HEK293 (cell line): ENCODE measurements around the gene PLD5.

Experiments used
- AEBP2 ChIP-seq: fragments of 450-650 bp; formaldehyde crosslinking; IDR thresholded peaks from 2 replicates; pipeline ENCODE4 v1.5.1; 2016; ENCODE audit warnings: missing biosample characterization, missing genetic modification characterization, borderline replicate concordance
- KLF10 ChIP-seq: fragments of 450-650 bp; IDR thresholded peaks from 2 replicates; pipeline ENCODE4 v1.5.1; 2018; ENCODE audit warnings: missing biosample characterization, mild to moderate bottlenecking, missing genetic modification characterization
- ZNF146 ChIP-seq: fragments of 450-650 bp; formaldehyde crosslinking; IDR thresholded peaks from 2 replicates; pipeline ENCODE4 v1.5.1; 2016; ENCODE audit warnings: missing biosample characterization, missing genetic modification characterization
- ZNF398 ChIP-seq: fragments of 450-650 bp; formaldehyde crosslinking; IDR thresholded peaks from 2 replicates; pipeline ENCODE4 v1.5.1; 2017; ENCODE audit warnings: missing biosample characterization, missing genetic modification characterization
- ZNF654 ChIP-seq: fragments of 450-650 bp; formaldehyde crosslinking; IDR thresholded peaks from 2 replicates; pipeline ENCODE4 v1.5.1; 2016; ENCODE audit warnings: low read depth, missing biosample characterization, missing genetic modification characterization
- TF ChIP-seq, protein P1 (sequence below): fragments of 450-650 bp; formaldehyde crosslinking; IDR thresholded peaks from 2 replicates; pipeline ENCODE4 v1.5.1; 2016; ENCODE audit warnings: missing biosample characterization, missing genetic modification characterization
- TF ChIP-seq, protein P2 (sequence below): fragments of 450-650 bp; formaldehyde crosslinking; IDR thresholded peaks from 2 replicates; pipeline ENCODE4 v1.5.1; 2016; ENCODE audit warnings: missing biosample characterization, missing genetic modification characterization
- TF ChIP-seq, protein P3 (sequence below): fragments of 450-650 bp; formaldehyde crosslinking; IDR thresholded peaks from 2 replicates; pipeline ENCODE4 v1.5.1; 2016; ENCODE audit warnings: missing biosample characterization, missing genetic modification characterization

DNA sequence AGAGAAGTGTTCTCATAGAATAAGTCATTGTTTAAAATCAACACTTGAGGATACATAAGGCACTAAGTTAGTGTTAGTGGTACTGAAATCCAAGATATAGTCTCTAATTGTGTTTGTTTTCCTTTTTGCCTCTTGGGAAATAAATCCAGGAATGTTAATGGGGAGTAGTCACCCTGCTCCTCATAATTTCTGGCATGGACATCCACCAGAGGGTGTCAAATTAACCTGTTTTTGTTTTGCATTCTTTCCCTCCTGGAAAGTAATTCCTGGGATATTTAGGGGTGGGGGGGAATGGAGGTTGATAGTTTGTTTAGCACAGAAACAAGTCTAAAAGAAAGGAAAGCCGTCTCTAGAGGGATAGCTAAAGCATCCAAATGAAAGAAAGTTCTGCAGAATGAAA, 437.8 kb downstream of the PLD5 start:
- no peak for TF ChIP-seq ZNF398 (tag by site-specific recombination)
- TF ChIP-seq AEBP2 = no peak
- TF ChIP-seq, protein P1, sequence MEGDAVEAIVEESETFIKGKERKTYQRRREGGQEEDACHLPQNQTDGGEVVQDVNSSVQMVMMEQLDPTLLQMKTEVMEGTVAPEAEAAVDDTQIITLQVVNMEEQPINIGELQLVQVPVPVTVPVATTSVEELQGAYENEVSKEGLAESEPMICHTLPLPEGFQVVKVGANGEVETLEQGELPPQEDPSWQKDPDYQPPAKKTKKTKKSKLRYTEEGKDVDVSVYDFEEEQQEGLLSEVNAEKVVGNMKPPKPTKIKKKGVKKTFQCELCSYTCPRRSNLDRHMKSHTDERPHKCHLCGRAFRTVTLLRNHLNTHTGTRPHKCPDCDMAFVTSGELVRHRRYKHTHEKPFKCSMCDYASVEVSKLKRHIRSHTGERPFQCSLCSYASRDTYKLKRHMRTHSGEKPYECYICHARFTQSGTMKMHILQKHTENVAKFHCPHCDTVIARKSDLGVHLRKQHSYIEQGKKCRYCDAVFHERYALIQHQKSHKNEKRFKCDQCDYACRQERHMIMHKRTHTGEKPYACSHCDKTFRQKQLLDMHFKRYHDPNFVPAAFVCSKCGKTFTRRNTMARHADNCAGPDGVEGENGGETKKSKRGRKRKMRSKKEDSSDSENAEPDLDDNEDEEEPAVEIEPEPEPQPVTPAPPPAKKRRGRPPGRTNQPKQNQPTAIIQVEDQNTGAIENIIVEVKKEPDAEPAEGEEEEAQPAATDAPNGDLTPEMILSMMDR (tag by site-specific recombination) = no peak
- TF ChIP-seq, protein P2, sequence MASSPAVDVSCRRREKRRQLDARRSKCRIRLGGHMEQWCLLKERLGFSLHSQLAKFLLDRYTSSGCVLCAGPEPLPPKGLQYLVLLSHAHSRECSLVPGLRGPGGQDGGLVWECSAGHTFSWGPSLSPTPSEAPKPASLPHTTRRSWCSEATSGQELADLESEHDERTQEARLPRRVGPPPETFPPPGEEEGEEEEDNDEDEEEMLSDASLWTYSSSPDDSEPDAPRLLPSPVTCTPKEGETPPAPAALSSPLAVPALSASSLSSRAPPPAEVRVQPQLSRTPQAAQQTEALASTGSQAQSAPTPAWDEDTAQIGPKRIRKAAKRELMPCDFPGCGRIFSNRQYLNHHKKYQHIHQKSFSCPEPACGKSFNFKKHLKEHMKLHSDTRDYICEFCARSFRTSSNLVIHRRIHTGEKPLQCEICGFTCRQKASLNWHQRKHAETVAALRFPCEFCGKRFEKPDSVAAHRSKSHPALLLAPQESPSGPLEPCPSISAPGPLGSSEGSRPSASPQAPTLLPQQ (tag by site-specific recombination) = no peak
- TF ChIP-seq KLF10 = no peak
- TF ChIP-seq ZNF146 (tag by site-specific recombination) = no peak
- TF ChIP-seq, protein P3, sequence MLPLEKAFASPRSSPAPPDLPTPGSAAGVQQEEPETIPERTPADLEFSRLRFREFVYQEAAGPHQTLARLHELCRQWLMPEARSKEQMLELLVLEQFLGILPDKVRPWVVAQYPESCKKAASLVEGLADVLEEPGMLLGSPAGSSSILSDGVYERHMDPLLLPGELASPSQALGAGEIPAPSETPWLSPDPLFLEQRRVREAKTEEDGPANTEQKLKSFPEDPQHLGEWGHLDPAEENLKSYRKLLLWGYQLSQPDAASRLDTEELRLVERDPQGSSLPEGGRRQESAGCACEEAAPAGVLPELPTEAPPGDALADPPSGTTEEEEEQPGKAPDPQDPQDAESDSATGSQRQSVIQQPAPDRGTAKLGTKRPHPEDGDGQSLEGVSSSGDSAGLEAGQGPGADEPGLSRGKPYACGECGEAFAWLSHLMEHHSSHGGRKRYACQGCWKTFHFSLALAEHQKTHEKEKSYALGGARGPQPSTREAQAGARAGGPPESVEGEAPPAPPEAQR = no peak
- no peak for TF ChIP-seq ZNF654
